K562 (cell line): ENCODE measurements around the gene AFAP1.

ENCODE experiments used
- CBFB ChIP-seq: sonication (generic); formaldehyde crosslinking; IDR thresholded peaks from 2 replicates; pipeline ENCODE4 v1.4.0; 2020; ENCODE audit warnings: mild to moderate bottlenecking, missing genetic modification reagents
- EZH2 ChIP-seq: IDR thresholded peaks from 2 replicates; pipeline ENCODE4 v1.6.1; 2012; ENCODE audit warnings: low read depth, mild to moderate bottlenecking, inconsistent platforms, low read length, borderline replicate concordance
- GABPB1 ChIP-seq: sonication (generic); formaldehyde crosslinking; IDR thresholded peaks from 2 replicates; pipeline ENCODE4 v1.8.0; 2022; ENCODE audit warnings: mild to moderate bottlenecking, missing genetic modification reagents
- SMARCB1 ChIP-seq: IDR thresholded peaks from 2 replicates; pipeline ENCODE4 v1.6.1; 2011; ENCODE audit warnings: improper control_type of control experiment, low read depth; ENCODE audit not compliant: insufficient read length
- SMC3 ChIP-seq: conservative IDR thresholded peaks from 2 replicates; pipeline ENCODE4 v1.6.1; 2011; ENCODE audit warnings: low read depth, low read length, improper control_type of control experiment; ENCODE audit not compliant: insufficient read depth
- SREBF2 ChIP-seq: sonication (generic); formaldehyde crosslinking; IDR thresholded peaks from 2 replicates; pipeline ENCODE4 v1.4.0; 2020; ENCODE audit warnings: mild to moderate bottlenecking, missing genetic modification reagents
- THRA ChIP-seq: fragments of 450-650 bp; IDR thresholded peaks from 2 replicates; pipeline ENCODE4 v1.6.1; 2017; ENCODE audit warnings: mild to moderate bottlenecking, moderate library complexity

- TF ChIP-seq SREBF2 (CRISPR knock-in tag) (no peak), SMARCB1 (no peak), SMC3 (no peak), GABPB1 (CRISPR knock-in tag) (no peak), CBFB (CRISPR knock-in tag) (no peak), EZH2 (no peak), THRA (no peak)
Observed at GRCh38 chr4:7872264-7872771, 67.3 kb downstream of the AFAP1 start.
